ENCODE measurements around the gene ALOX12. TPM values are rescaled to one million over a fixed set of nuclear protein-coding genes. Genes with fewer than 3 reads are reported as not detected.
"Not testable (repeated sequence)": the region's sequence is repeated elsewhere in the genome, so short reads cannot be mapped to it uniquely, and the experiment has no call there.

ALOX12 gene
- total and polyA plus RNA-seq, 8 donors, result 0.92 to 3.4 TPM; not detected in 6

- Histone ChIP-seq H3K4me3 (no peak overlapping the region), H3K4me1 (no peaks in the 10 kb centered on the region), H3K27me3 (no peaks in the 10 kb centered on the region), H3K9me3 (peaks cover 0 to 11% (median 4%) of the 10 kb centered on the region in 4 donors), H3K27ac (no peak overlapping the region), H3K36me3 (no peaks in the 10 kb centered on the region)
- intact Hi-C loops (cut with DNase I; ENCODE audit: low total_unique reads), result no loop called here
- DNase-seq, result no peak
- no peak for TF ChIP-seq CTCF (IDR thresholded peaks at IDR 0.05)
- no peak for TF ChIP-seq EP300 (IDR thresholded peaks at IDR 0.05)
- no peak for TF ChIP-seq POLR2A (IDR thresholded peaks at IDR 0.05)
- WGBS, 5 donors, result 52 to 68% (median 56%) methylated on average over 1 of the region's 1 CpG
Measured at GRCh38 chr17:6981426-6981825, 14.4 kb upstream of the ALOX12 start.

- H3K27me3 ChIP-seq, result no peaks in the 10 kb centered on the region
- TF ChIP-seq EP300 (IDR thresholded peaks at IDR 0.05), result no peak
- TF ChIP-seq POLR2AphosphoS5 (IDR thresholded peaks at IDR 0.05), result no peak
- no peak for TF ChIP-seq POLR2A (IDR thresholded peaks at IDR 0.05)
- no peak for TF ChIP-seq CTCF (IDR thresholded peaks at IDR 0.05)
- no peak overlapping the region for H3K4me3 ChIP-seq
- peaks cover 0 to 8% (median 2%) of the 10 kb centered on the region in 4 donors for H3K9me3 ChIP-seq
- no peaks in the 10 kb centered on the region for H3K4me1 ChIP-seq
- intact Hi-C loops (cut with DNase I; ENCODE audit: low total_unique reads), result no loop called here
- H3K36me3 ChIP-seq, result no peaks in the 10 kb centered on the region
- no peak overlapping the region for H3K27ac ChIP-seq
- no peak for DNase-seq
- WGBS, 5 donors, result 68 to 79% (median 75%) methylated on average over 4 of the region's 4 CpGs
Measured at GRCh38 chr17:6985266-6985665, 10.6 kb upstream of the ALOX12 start.

GRCh38 chr17:6986676-6987075 is 9.2 kb upstream of the ALOX12 start:
- TF ChIP-seq POLR2AphosphoS5 (IDR thresholded peaks at IDR 0.05) (no peak), CTCF (IDR thresholded peaks at IDR 0.05) (no peak), EP300 (IDR thresholded peaks at IDR 0.05) (no peak), POLR2A (IDR thresholded peaks at IDR 0.05) (no peak)
- H3K4me1 ChIP-seq, result no peaks in the 10 kb centered on the region
- DNase-seq, result no peak
- H3K9me3 ChIP-seq, result peaks cover 0 to 4% (median 0%) of the 10 kb centered on the region in 4 donors
- intact Hi-C loops (cut with DNase I; ENCODE audit: low total_unique reads), result no loop called here
- H3K27me3 ChIP-seq, result no peaks in the 10 kb centered on the region
- H3K36me3 ChIP-seq, result no peaks in the 10 kb centered on the region
- no peak overlapping the region for H3K4me3 ChIP-seq
- 58 to 77% (median 69%) methylated on average over 3 of the region's 3 CpGs for WGBS, 5 donors
- no peak overlapping the region for H3K27ac ChIP-seq

GRCh38 chr17:6989779-6990178 is 6.1 kb upstream of the ALOX12 start:
- intact Hi-C loops (cut with DNase I; ENCODE audit: low total_unique reads), result no loop called here
- H3K4me1 ChIP-seq, result no peaks in the 10 kb centered on the region
- no peaks in the 10 kb centered on the region for H3K36me3 ChIP-seq
- TF ChIP-seq POLR2AphosphoS5 (IDR thresholded peaks at IDR 0.05), result no peak
- TF ChIP-seq CTCF (IDR thresholded peaks at IDR 0.05), result no peak
- TF ChIP-seq EP300 (IDR thresholded peaks at IDR 0.05), result no peak
- H3K27me3 ChIP-seq, result no peaks in the 10 kb centered on the region
- H3K9me3 ChIP-seq, result peaks cover 0 to 4% (median 0%) of the 10 kb centered on the region in 4 donors
- 87 to 100% (median 92%) methylated on average over 2 of the region's 2 CpGs for WGBS, 5 donors
- no peak overlapping the region for H3K27ac ChIP-seq
- DNase-seq, result no peak
- H3K4me3 ChIP-seq, result no peak overlapping the region

GRCh38 chr17:6993613-6994056 is 2.2 kb upstream of the ALOX12 start:
- H3K27ac ChIP-seq; intact Hi-C loops (cut with DNase I; ENCODE audit: low total_unique reads); DNase-seq; H3K27me3 ChIP-seq; H3K9me3 ChIP-seq; H3K4me3 ChIP-seq: not testable (repeated sequence)
- peaks cover 12 to 20% (median 15%) of the 10 kb centered on the region in 4 donors for H3K4me1 ChIP-seq
- WGBS, 5 donors, result 63 to 81% (median 76%) methylated on average over 5 of the region's 5 CpGs
- peaks cover 0 to 24% (median 17%) of the 10 kb centered on the region in 4 donors for H3K36me3 ChIP-seq

Data from stomach (tissue), 9 donors.